HepG2 (cell line): Measurements from ENCODE around the gene NEIL1. TPM values are rescaled to one million over a fixed set of nuclear protein-coding genes. Genes with fewer than 3 reads are reported as not detected.

ENCODE experiments used
- ATF5 ChIP-seq: sonication (generic); formaldehyde crosslinking; IDR thresholded peaks from 2 replicates; pipeline ENCODE4 v1.4.0; 2020; ENCODE audit warnings: mild to moderate bottlenecking, low read depth, missing genetic modification reagents
- FOXJ3 ChIP-seq: sonication (generic); formaldehyde crosslinking; IDR thresholded peaks from 2 replicates; pipeline ENCODE4 v1.4.0; 2020; ENCODE audit warnings: missing genetic modification reagents, mild to moderate bottlenecking, borderline replicate concordance
- HMG20B ChIP-seq: conservative IDR thresholded peaks from 2 replicates; pipeline ENCODE4 v1.6.1; 2016; ENCODE audit warnings: missing genetic modification reagents, missing compliant biosample characterization
- IKZF1 ChIP-seq: fragments of 450-650 bp; IDR thresholded peaks from 2 replicates; pipeline ENCODE4 v1.7.1; 2016
- IRF2 ChIP-seq: IDR thresholded peaks from 2 replicates; pipeline ENCODE4 v1.6.1; 2018; ENCODE audit warnings: missing genetic modification reagents, missing compliant biosample characterization
- MEIS2 ChIP-seq: sonication (generic); formaldehyde crosslinking; IDR thresholded peaks from 2 replicates; pipeline ENCODE4 v1.9.0; 2021; ENCODE audit warnings: mild to moderate bottlenecking, missing genetic modification reagents
- MXD3 ChIP-seq: IDR thresholded peaks from 2 replicates; pipeline ENCODE4 v1.6.1; 2016; ENCODE audit warnings: mild to moderate bottlenecking, missing biosample characterization, missing genetic modification reagents
- NFYC ChIP-seq: IDR thresholded peaks from 2 replicates; pipeline ENCODE4 v1.6.1; 2016; ENCODE audit warnings: missing genetic modification reagents, missing compliant biosample characterization
- PLSCR1 ChIP-seq: sonication (generic); formaldehyde crosslinking; IDR thresholded peaks from 2 replicates; pipeline ENCODE4 v1.5.0; 2020; ENCODE audit warnings: missing genetic modification reagents, mild to moderate bottlenecking, borderline replicate concordance
- POGZ ChIP-seq: sonication (generic); formaldehyde crosslinking; IDR thresholded peaks from 2 replicates; pipeline ENCODE4 v1.4.0; 2020; ENCODE audit warnings: mild to moderate bottlenecking, missing genetic modification reagents
- POLR2AphosphoS5 ChIP-seq: IDR thresholded peaks from 2 replicates; pipeline ENCODE4 v1.6.1; 2012; ENCODE audit warnings: low read depth, low read length
- PREB ChIP-seq: sonication (generic); formaldehyde crosslinking; IDR thresholded peaks from 2 replicates; pipeline ENCODE4 v1.4.0; 2020; ENCODE audit warnings: missing genetic modification reagents
- RBM39 ChIP-seq: fragments of 200-400 bp; formaldehyde crosslinking; IDR thresholded peaks from one replicate; pipeline ENCODE4 v1.6.1; 2018; ENCODE audit warnings: antibody characterized with exemption, mild to moderate bottlenecking, low read depth, low read length; ENCODE audit not compliant: poor library complexity, severe bottlenecking
- SNAI1 ChIP-seq: sonication (generic); formaldehyde crosslinking; IDR thresholded peaks from 2 replicates; pipeline ENCODE4 v1.5.0; 2020; ENCODE audit warnings: mild to moderate bottlenecking, missing genetic modification reagents, borderline replicate concordance
- SP2 ChIP-seq: sonication (generic); formaldehyde crosslinking; IDR thresholded peaks from 2 replicates; pipeline ENCODE4 v1.5.1; 2020; ENCODE audit warnings: mild to moderate bottlenecking, missing genetic modification reagents
- SRF ChIP-seq: IDR thresholded peaks from 2 replicates; pipeline ENCODE4 v1.6.1; 2011; ENCODE audit warnings: mild to moderate bottlenecking, low read depth, low read length, moderate library complexity
- TIGD3 ChIP-seq: sonication (generic); formaldehyde crosslinking; IDR thresholded peaks from 2 replicates; pipeline ENCODE4 v1.5.1; 2020; ENCODE audit warnings: mild to moderate bottlenecking, missing genetic modification reagents, borderline replicate concordance
- ZBTB3 ChIP-seq: sonication (generic); formaldehyde crosslinking; IDR thresholded peaks from 2 replicates; pipeline ENCODE4 v1.4.0; 2020; ENCODE audit warnings: low read depth, mild to moderate bottlenecking, moderate library complexity, missing genetic modification reagents, borderline replicate concordance
- ZBTB42 ChIP-seq: sonication (generic); formaldehyde crosslinking; IDR thresholded peaks from 2 replicates; pipeline ENCODE4 v1.5.0; 2020; ENCODE audit warnings: mild to moderate bottlenecking, missing genetic modification reagents
- ZNF18 ChIP-seq: sonication (generic); formaldehyde crosslinking; IDR thresholded peaks from 2 replicates; pipeline ENCODE4 v1.8.0; 2022; ENCODE audit warnings: mild to moderate bottlenecking, missing genetic modification reagents; ENCODE audit not compliant: insufficient replicate concordance
- ZNF550 ChIP-seq: sonication (generic); formaldehyde crosslinking; IDR thresholded peaks from 2 replicates; pipeline ENCODE4 v1.4.0; 2020; ENCODE audit warnings: mild to moderate bottlenecking, missing genetic modification reagents, borderline replicate concordance
- ZNF569 ChIP-seq: sonication (generic); formaldehyde crosslinking; IDR thresholded peaks from 2 replicates; pipeline ENCODE4 v1.5.0; 2020; ENCODE audit warnings: mild to moderate bottlenecking, missing genetic modification reagents, moderate library complexity, borderline replicate concordance
- ZNF772 ChIP-seq: sonication (generic); formaldehyde crosslinking; IDR thresholded peaks from 2 replicates; pipeline ENCODE4 v1.5.0; 2020; ENCODE audit warnings: mild to moderate bottlenecking, missing genetic modification reagents
- ZSCAN29 ChIP-seq: sonication (generic); formaldehyde crosslinking; conservative IDR thresholded peaks from 2 replicates; pipeline ENCODE4 v1.4.0; 2020; ENCODE audit warnings: mild to moderate bottlenecking, missing genetic modification reagents
- polyA plus RNA-seq, 8 experiments: library from polyadenylated mRNA; depleted of rRNA in 3 of 8; stranded (reverse) in 7 of 8; unstranded in 1 of 8; fragments of >200 nt; fragmentation: Illumina TruSeq in 4 of 8; extraction: Trizol in 4 of 8; gene quantifications; 2 replicates each; pipeline versions ENCODE4 v1.2.1 to v1.2.3, GENCODE V29; 2011 to 2016; ENCODE audit warnings: low read depth in 4 of 8, missing spikeins in 1 of 8, mixed read lengths in 1 of 8; ENCODE audit not compliant: insufficient read depth in 1 of 8
- total RNA-seq, 5 experiments: library from RNA; depleted of rRNA; stranded (reverse); fragments of >200 nt; fragmentation: Illumina TruSeq; extraction: Trizol; gene quantifications; 2 replicates each; pipeline ENCODE4 v1.2.3, GENCODE V29; 2016; ENCODE audit warnings: low read depth in 1 of 5

Gene NEIL1
- total and polyA plus RNA-seq, 2 of the 13 experiments (the other 11 are each of a cell fraction or from before 2014, with no cell fraction given), result 10.4 to 15.5 TPM

GRCh38 chr15:75347222-75348033, 589 bp downstream of the NEIL1 start (continued):
- peak; percentile 92 for TF ChIP-seq RBM39
- TF ChIP-seq PREB, result no peak
- peak; percentile 49 for TF ChIP-seq IRF2
- 0 out of 2 replicates have a peak, but pooled peaks have one; percentile 32 for TF ChIP-seq POGZ (CRISPR knock-in tag)
- TF ChIP-seq IKZF1, result no peak
- no peak for TF ChIP-seq ZNF18
- TF ChIP-seq ATF5, result no peak
- no peak for TF ChIP-seq PLSCR1 (CRISPR knock-in tag)
- no peak for TF ChIP-seq MEIS2 (CRISPR knock-in tag)
- no peak for TF ChIP-seq TIGD3 (CRISPR knock-in tag)
- TF ChIP-seq ZNF772 (CRISPR knock-in tag), result peak; percentile 38; the same call in 1 of the 2 replicates
- TF ChIP-seq ZBTB42, result no peak
- TF ChIP-seq MXD3 (CRISPR knock-in tag), result no peak
- 0 out of 2 replicates have a peak, but pooled peaks have one; percentile 26 for TF ChIP-seq ZBTB3 (CRISPR knock-in tag)
- no peak for TF ChIP-seq ZNF569 (CRISPR knock-in tag)
- no peak for TF ChIP-seq SP2 (CRISPR knock-in tag)
- TF ChIP-seq NFYC (CRISPR knock-in tag), result no peak
- TF ChIP-seq ZSCAN29, result no peak
- no peak for TF ChIP-seq ZNF550 (CRISPR knock-in tag)
- peak; percentile 87; the same call in 1 of the 2 replicates for TF ChIP-seq SNAI1 (CRISPR knock-in tag)
- TF ChIP-seq HMG20B (CRISPR knock-in tag), result no peak
- no peak for TF ChIP-seq POLR2AphosphoS5
- peak; percentile 52; the same call in 1 of the 2 replicates for TF ChIP-seq FOXJ3
- TF ChIP-seq SRF, result no peak
